CD4-positive, alpha-beta T cell (primary cell): ENCODE measurements around the gene IL6R. TPM values are rescaled to one million over a fixed set of nuclear protein-coding genes. Genes with fewer than 3 reads are reported as not detected.
A peak's percentile ranks its signal among the peaks of the same experiment; 100 is the strongest.

Experiments used
- ATAC-seq: fragments of 200-7000 bp; cut with Tn5 transposase; one replicate; pipeline ENCODE4 v1.10.0; 2022; ENCODE audit warnings: mild to moderate bottlenecking; ENCODE audit not compliant: poor library complexity
- CTCF ChIA-PET: fragments of 350-600 bp; sonication (Branson Sonifier 250); formaldehyde crosslinking; loops from one replicate; lab custom pipeline; 2021; ENCODE audit warnings: antibody characterized with exemption, inconsistent platforms; lab: Charles Lee
- POLR2A ChIA-PET: fragments of 350-600 bp; sonication (Branson Sonifier 250); formaldehyde crosslinking; loops from one replicate; lab custom pipeline; 2021; ENCODE audit warnings: antibody characterized with exemption, inconsistent platforms; lab: Charles Lee
- DNase-seq, 14 experiments: peaks; one replicate each; pipeline ENCODE4 v3.0.0-alpha.2; 2013 to 2020; ENCODE audit warnings: mixed read lengths in 2 of 14
- H3K27ac ChIP-seq, 2 donors: one replicate each; pipeline versions ENCODE4 v1.5.1 to v1.7.0; 2013; ENCODE audit warnings: low read length in 2 of 2, low read depth in 1 of 2, mild to moderate bottlenecking in 1 of 2
- H3K27me3 ChIP-seq, 2 experiments: 1 replicate in 1 of 2; 2 replicates in 1 of 2; pipeline versions ENCODE4 v1.6.1 to v1.7.0; 2013; ENCODE audit warnings: low read length in 2 of 2, control low read depth in 1 of 2, mild to moderate bottlenecking in 1 of 2, moderate library complexity in 1 of 2; ENCODE audit not compliant: insufficient read depth in 2 of 2, control insufficient read depth in 1 of 2
- H3K36me3 ChIP-seq: one replicate; pipeline ENCODE4 v1.6.1; 2013; ENCODE audit warnings: low read length, control low read depth; ENCODE audit not compliant: insufficient read depth
- H3K4me1 ChIP-seq: one replicate; pipeline ENCODE4 v1.6.1; 2013; ENCODE audit warnings: low read length, control low read depth; ENCODE audit not compliant: insufficient read depth
- H3K4me3 ChIP-seq: one replicate; pipeline ENCODE4 v1.5.1; 2013; ENCODE audit warnings: mild to moderate bottlenecking, low read length, moderate library complexity
- H3K9me3 ChIP-seq, 2 experiments: 1 replicate in 1 of 2; 2 replicates in 1 of 2; pipeline versions ENCODE4 v1.6.1 to v1.7.0; 2013; ENCODE audit warnings: low read length in 2 of 2, mild to moderate bottlenecking in 2 of 2, control low read depth in 1 of 2, moderate library complexity in 1 of 2; ENCODE audit not compliant: control insufficient read depth in 1 of 2, insufficient read depth in 1 of 2
- H3K27ac Mint-ChIP-seq: one replicate; pipeline ENCODE4 v1.8.0; 2020; ENCODE audit warnings: mixed read lengths
- H3K27me3 Mint-ChIP-seq: one replicate; pipeline ENCODE4 v1.8.0; 2021; ENCODE audit warnings: mixed read lengths
- H3K36me3 Mint-ChIP-seq: one replicate; pipeline ENCODE4 v1.8.0; 2021; ENCODE audit warnings: low read depth, mixed read lengths
- H3K4me1 Mint-ChIP-seq: one replicate; pipeline ENCODE4 v1.8.0; 2021; ENCODE audit warnings: low read depth, mixed read lengths
- H3K4me3 Mint-ChIP-seq: one replicate; pipeline ENCODE4 v1.8.0; 2020; ENCODE audit warnings: mild to moderate bottlenecking, mixed read lengths
- H3K9me3 Mint-ChIP-seq: one replicate; pipeline ENCODE4 v1.8.0; 2020; ENCODE audit warnings: mixed read lengths
- CTCF ChIP-seq: fragments of 200-600 bp; IDR thresholded peaks from one replicate; pipeline ENCODE4 v1.8.0; 2022; ENCODE audit warnings: antibody characterized with exemption, mild to moderate bottlenecking
- intact Hi-C, 2 experiments: fragments of 100-400 bp; cut with DNase I in 1 of 2; cut with micrococcal nuclease in 1 of 2; formaldehyde crosslinking; loops; one replicate each; pipeline versions ENCODE4 v1.15.1 to v1.9.0; 2023 to 2025; cut with DNase I, micrococcal nuclease
- total RNA-seq, 174 experiments: library from RNA in 2 of 174; stranded (reverse) in 2 of 174; gene quantifications; one replicate each; pipeline ENCODE4 v1.2.3 and lab custom pipeline; 2021 to 2026

The IL6R gene
- total RNA-seq, 2 experiments from 2014 or later = 31.7 to 35.0 TPM

DNA sequence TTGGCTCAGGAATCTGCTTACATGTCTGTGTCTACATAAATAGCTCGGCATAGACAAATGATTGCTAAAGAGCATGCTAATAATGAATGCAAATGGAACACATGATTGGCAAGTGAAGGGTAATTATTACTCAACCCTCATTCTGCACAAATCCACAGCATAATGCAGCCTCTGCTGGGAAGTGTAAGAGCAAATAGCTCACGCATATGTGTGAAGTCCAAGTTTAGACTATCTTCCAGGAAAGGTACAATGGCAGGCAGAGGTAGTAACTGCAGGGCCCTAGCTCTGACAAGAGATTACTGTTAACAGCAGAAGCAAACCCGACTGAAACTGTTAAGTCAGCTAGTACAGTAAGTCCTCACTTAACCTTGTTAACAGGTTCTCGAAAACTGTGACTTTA is 7.0 kb upstream of the IL6R start:
- Mint-ChIP-seq H3K27ac (peak overlapping the region; percentile 61), H3K4me1 (peaks cover 43% of the 10 kb centered on the region), H3K9me3 (no peaks in the 10 kb centered on the region), H3K36me3 (no peaks in the 10 kb centered on the region), H3K4me3 (no peak overlapping the region), H3K27me3 (no peaks in the 10 kb centered on the region)
- ChIA-PET POLR2A (interaction anchor here (1.1 to 4.3 kb wide), 2 partner anchors 12 to 70 kb away, joined by 4 to 17 read pairs; no protein-coding TSS in a partner anchor), CTCF (interaction anchor here (1.0 to 1.3 kb wide), 2 partner anchors 9 to 11 kb away, joined by 3 to 4 read pairs; no protein-coding TSS in a partner anchor)
- intact Hi-C loops = no loop called here
- Histone ChIP-seq H3K36me3 (no peaks in the 10 kb centered on the region), H3K4me1 (peaks cover 31% of the 10 kb centered on the region), H3K4me3 (peak overlapping the region; percentile 40), H3K27me3 (no peaks in the 10 kb centered on the region), H3K9me3 (no peaks in the 10 kb centered on the region), H3K27ac (no peak overlapping the region)
- DNase-seq = no peak
- ATAC-seq = no peak
- no peak for TF ChIP-seq CTCF

DNA sequence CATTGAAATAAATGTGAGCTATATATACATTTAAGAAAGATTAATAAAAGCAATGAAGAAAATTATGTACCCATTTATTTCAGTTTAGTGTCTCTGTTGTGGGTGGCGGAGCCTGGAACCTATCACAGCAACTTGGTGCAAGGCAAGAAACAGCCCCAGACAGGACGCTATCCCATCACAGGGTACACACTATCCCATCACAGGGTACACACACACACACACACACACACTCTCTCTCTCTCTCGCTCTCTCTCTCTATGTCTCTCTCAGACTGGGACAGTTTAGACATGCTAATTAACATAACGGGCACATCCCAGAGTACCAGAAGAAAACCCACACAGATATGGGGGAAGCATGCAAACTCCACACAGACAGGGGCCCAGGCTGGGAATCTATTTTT is 6.5 kb upstream of the IL6R start:
- no peak overlapping the region for H3K4me3 Mint-ChIP-seq
- no peak for ATAC-seq

GRCh38 chr1:154400381-154400801 is 4.8 kb upstream of the IL6R start:
- Mint-ChIP-seq H3K27ac (peak overlapping the region; percentile 38), H3K4me1 (peaks cover 63% of the 10 kb centered on the region), H3K36me3 (peaks cover 4% of the 10 kb centered on the region), H3K9me3 (no peaks in the 10 kb centered on the region), H3K27me3 (no peaks in the 10 kb centered on the region), H3K4me3 (no peak overlapping the region)
- no peaks in the 10 kb centered on the region for H3K36me3 ChIP-seq
- CTCF ChIA-PET = interaction anchor here (0.9 to 1.3 kb wide), 3 partner anchors 65 to 120 kb away, joined by 3 to 5 read pairs (median 5); no protein-coding TSS in a partner anchor
- DNase-seq = no peak
- H3K4me1 ChIP-seq = peaks cover 50% of the 10 kb centered on the region
- no peak for ATAC-seq
- H3K27me3 ChIP-seq = no peaks in the 10 kb centered on the region
- no peak for TF ChIP-seq CTCF
- no peak overlapping the region for H3K4me3 ChIP-seq
- POLR2A ChIA-PET = interaction anchor here (1.1 to 4.3 kb wide), 2 partner anchors 14 to 67 kb away, joined by 3 to 17 read pairs; no protein-coding TSS in a partner anchor
- H3K9me3 ChIP-seq = no peaks in the 10 kb centered on the region
- no peak overlapping the region for H3K27ac ChIP-seq
- intact Hi-C loops = loop anchor here in 1 of 2 experiments (5.0 to 10.0 kb wide), 2 partner anchors 147 to 684 kb away; no protein-coding TSS in a partner anchor

More for the DNA sequence above, 6.5 kb upstream of the IL6R start:
- Mint-ChIP-seq H3K27ac (peak overlapping the region; percentile 61), H3K4me1 (peaks cover 48% of the 10 kb centered on the region), H3K36me3 (no peaks in the 10 kb centered on the region), H3K27me3 (no peaks in the 10 kb centered on the region), H3K9me3 (no peaks in the 10 kb centered on the region)
- peak overlapping the region in 1 of 2 donors; percentile 53 for H3K27ac ChIP-seq
- intact Hi-C loops = no loop called here
- CTCF ChIA-PET = interaction anchor here (1.0 to 1.3 kb wide), 2 partner anchors 8 to 12 kb away, joined by 3 to 4 read pairs; no protein-coding TSS in a partner anchor
- no peaks in the 10 kb centered on the region for H3K36me3 ChIP-seq
- peak overlapping the region; percentile 40 for H3K4me3 ChIP-seq
- DNase-seq = no peak
- peaks cover 36% of the 10 kb centered on the region for H3K4me1 ChIP-seq
- no peaks in the 10 kb centered on the region for H3K9me3 ChIP-seq
- H3K27me3 ChIP-seq = no peaks in the 10 kb centered on the region
- no peak for TF ChIP-seq CTCF
- POLR2A ChIA-PET = interaction anchor here (1.1 to 4.3 kb wide), 2 partner anchors 12 to 70 kb away, joined by 4 to 17 read pairs; no protein-coding TSS in a partner anchor
